ENCODE results near the gene ANKH.

GRCh38 chr5:14884062-14884612 lies 12.6 kb upstream of the ANKH start:
- TF ChIP-seq CTCF (IDR thresholded peaks at IDR 0.05) (no peak), JUNB (IDR thresholded peaks at IDR 0.05) (no peak), CEBPB (IDR thresholded peaks at IDR 0.05) (no peak)
